22Rv1 (cell line): ENCODE data around the gene PMS2.

Experiments used
- ZFX ChIP-seq: fragments of 450-650 bp; IDR thresholded peaks from 2 replicates; pipeline ENCODE4 v1.6.1; 2017; ENCODE audit warnings: antibody characterized with exemption, borderline replicate concordance
- TF ChIP-seq, protein P1 (sequence below): fragments of 450-650 bp; IDR thresholded peaks from 2 replicates; pipeline ENCODE4 v1.5.1; 2017; ENCODE audit warnings: mild to moderate bottlenecking

DNA sequence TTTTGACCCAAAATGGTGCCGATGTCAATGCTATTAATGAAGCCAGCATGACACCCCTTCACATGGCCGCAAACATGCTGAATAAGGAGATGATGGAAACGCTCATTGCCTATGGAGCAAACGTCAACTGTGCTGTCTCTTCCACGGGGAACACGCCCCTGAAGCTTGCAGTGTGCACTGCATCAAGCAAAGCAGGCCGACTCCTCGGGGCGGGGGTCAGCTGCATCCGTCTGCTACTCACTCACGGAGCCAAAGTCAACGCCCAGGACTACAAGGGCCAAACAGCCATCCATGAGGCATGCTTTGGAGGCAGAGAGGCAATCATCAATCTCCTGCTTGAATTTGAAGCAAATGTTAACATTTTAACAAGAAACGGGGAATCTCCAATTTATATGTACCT is 26.8 kb upstream of the PMS2 start:
- TF ChIP-seq, protein P1, sequence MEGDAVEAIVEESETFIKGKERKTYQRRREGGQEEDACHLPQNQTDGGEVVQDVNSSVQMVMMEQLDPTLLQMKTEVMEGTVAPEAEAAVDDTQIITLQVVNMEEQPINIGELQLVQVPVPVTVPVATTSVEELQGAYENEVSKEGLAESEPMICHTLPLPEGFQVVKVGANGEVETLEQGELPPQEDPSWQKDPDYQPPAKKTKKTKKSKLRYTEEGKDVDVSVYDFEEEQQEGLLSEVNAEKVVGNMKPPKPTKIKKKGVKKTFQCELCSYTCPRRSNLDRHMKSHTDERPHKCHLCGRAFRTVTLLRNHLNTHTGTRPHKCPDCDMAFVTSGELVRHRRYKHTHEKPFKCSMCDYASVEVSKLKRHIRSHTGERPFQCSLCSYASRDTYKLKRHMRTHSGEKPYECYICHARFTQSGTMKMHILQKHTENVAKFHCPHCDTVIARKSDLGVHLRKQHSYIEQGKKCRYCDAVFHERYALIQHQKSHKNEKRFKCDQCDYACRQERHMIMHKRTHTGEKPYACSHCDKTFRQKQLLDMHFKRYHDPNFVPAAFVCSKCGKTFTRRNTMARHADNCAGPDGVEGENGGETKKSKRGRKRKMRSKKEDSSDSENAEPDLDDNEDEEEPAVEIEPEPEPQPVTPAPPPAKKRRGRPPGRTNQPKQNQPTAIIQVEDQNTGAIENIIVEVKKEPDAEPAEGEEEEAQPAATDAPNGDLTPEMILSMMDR: no peak
- TF ChIP-seq ZFX: no peak
